ENCODE results near the gene ENTPD2. TPM values are rescaled to one million over a fixed set of nuclear protein-coding genes. Genes with fewer than 3 reads are reported as not detected.

Gene ENTPD2
- total RNA-seq, 4 donors from 2014 or later: 5.0 to 53.8 (median 28.9) TPM

- DNase-seq: no peak
- no peak for TF ChIP-seq POLR2A (IDR thresholded peaks at IDR 0.05)
- TF ChIP-seq CTCF (IDR thresholded peaks at IDR 0.05): no peak
- no peaks in the 10 kb centered on the region for H3K9me3 ChIP-seq
These were observed 28.5 kb upstream of the ENTPD2 start for GRCh38 chr9:137082222-137082924.

GRCh38 chr9:137080260-137081122 is 26.6 kb upstream of the ENTPD2 start:
- DNase-seq: no peak
- Histone ChIP-seq H3K36me3 (peaks cover 0 to 19% (median 0%) of the 10 kb centered on the region in 3 donors), H3K9me3 (no peaks in the 10 kb centered on the region), H3K4me1 (peaks cover 5 to 36% (median 9%) of the 10 kb centered on the region in 4 donors), H3K4me3 (no peak overlapping the region), H3K27ac (no peak overlapping the region), H3K27me3 (no peaks in the 10 kb centered on the region)
- TF ChIP-seq POLR2A (IDR thresholded peaks at IDR 0.05) (no peak), CTCF (IDR thresholded peaks at IDR 0.05) (no peak)

More at GRCh38 chr9:137082222-137082924, 28.5 kb upstream of the ENTPD2 start:
- H3K36me3 ChIP-seq: peaks cover 0 to 19% (median 0%) of the 10 kb centered on the region in 3 donors
- H3K27ac ChIP-seq: no peak overlapping the region
- H3K27me3 ChIP-seq: no peaks in the 10 kb centered on the region
- H3K4me3 ChIP-seq: no peak overlapping the region
- H3K4me1 ChIP-seq: peaks cover 8 to 41% (median 15%) of the 10 kb centered on the region in 4 donors

GRCh38 chr9:137079401-137079787 is 25.5 kb upstream of the ENTPD2 start:
- H3K9me3 ChIP-seq: no peaks in the 10 kb centered on the region
- no peak overlapping the region for H3K27ac ChIP-seq
- no peaks in the 10 kb centered on the region for H3K27me3 ChIP-seq
- H3K36me3 ChIP-seq: peaks cover 0 to 19% (median 0%) of the 10 kb centered on the region in 3 donors
- peaks cover 4 to 34% (median 10%) of the 10 kb centered on the region in 4 donors for H3K4me1 ChIP-seq
- TF ChIP-seq POLR2A (IDR thresholded peaks at IDR 0.05) (no peak), CTCF (IDR thresholded peaks at IDR 0.05) (no peak)
- no peak for DNase-seq
- H3K4me3 ChIP-seq: no peak overlapping the region

DNA sequence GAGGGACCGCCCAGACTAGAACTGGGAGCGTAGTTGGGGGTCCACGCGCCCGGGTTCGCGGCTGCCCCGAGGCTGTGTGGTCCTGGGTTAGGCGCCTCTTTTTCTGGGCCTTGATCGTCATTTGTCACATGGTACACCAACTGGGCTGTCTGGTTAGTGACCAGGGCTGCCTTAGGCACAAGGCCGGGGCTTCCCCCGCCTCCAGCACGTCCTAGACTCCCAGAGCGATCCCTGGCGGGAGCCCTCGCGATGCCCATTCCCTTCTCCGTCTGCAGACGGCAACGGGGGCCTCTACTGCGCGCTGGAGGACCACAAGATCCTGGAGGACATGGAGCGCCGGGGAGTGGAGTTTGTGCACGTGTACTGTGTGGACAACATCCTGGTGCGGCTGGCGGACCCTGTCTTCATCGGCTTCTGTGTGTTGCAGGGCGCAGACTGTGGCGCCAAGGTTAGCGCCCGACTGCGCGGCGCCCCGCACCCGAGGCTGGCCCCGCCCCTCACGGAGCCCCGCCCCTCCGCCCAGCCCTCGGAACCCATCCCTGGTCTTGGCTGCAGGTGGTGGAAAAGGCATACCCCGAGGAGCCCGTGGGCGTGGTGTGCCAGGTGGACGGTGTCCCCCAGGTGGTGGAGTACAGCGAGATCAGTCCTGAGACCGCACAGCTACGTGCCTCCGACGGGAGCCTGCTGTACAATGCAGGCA is 25.0 kb upstream of the ENTPD2 start:
- H3K9me3 ChIP-seq: no peaks in the 10 kb centered on the region
- no peak overlapping the region for H3K27ac ChIP-seq
- no peaks in the 10 kb centered on the region for H3K27me3 ChIP-seq
- peaks cover 0 to 19% (median 0%) of the 10 kb centered on the region in 3 donors for H3K36me3 ChIP-seq
- no peak for DNase-seq
- H3K4me3 ChIP-seq: peak overlapping the region in 2 of 4 donors; percentile 71 to 75
- peaks cover 4 to 38% (median 12%) of the 10 kb centered on the region in 4 donors for H3K4me1 ChIP-seq
- no peak for TF ChIP-seq CTCF (IDR thresholded peaks at IDR 0.05)
- no peak for TF ChIP-seq POLR2A (IDR thresholded peaks at IDR 0.05)
